ENCODE results near the gene HIVEP3. TPM values are rescaled to one million over a fixed set of nuclear protein-coding genes. Genes with fewer than 3 reads are reported as not detected.

The HIVEP3 gene
- total RNA-seq, 1 experiment from 2014 or later: 11.0 TPM

- TF ChIP-seq EZH2 (IDR thresholded peaks at IDR 0.05; ENCODE audit: low read depth) (no peak), CTCF (conservative IDR thresholded peaks at IDR 0.05) (no peak)
- Histone ChIP-seq H3K27me3 (ENCODE audit: insufficient read depth, low read depth) (no peaks in the 10 kb centered on the region), H4K20me1 (ENCODE audit: insufficient read depth) (no peaks in the 10 kb centered on the region), H3K9me2 (ENCODE audit: insufficient read depth) (no peaks in the 10 kb centered on the region), H3F3A (ENCODE audit: insufficient read depth, low read depth) (no peaks in the 10 kb centered on the region; the same call in 1 of the 2 replicates), H3K9me3 (ENCODE audit: insufficient read depth, low read depth) (no peaks in the 10 kb centered on the region), H3K4me1 (replicated peaks; ENCODE audit: insufficient read depth) (peaks cover 2% of the 10 kb centered on the region; the same call in 1 of the 2 replicates), H3K36me3 (ENCODE audit: low read depth) (no peaks in the 10 kb centered on the region), H2AFZ (no peak overlapping the region), H3K79me2 (ENCODE audit: low read depth) (no peaks in the 10 kb centered on the region), H3K4me2 (no peak overlapping the region), H3K4me3 (no peak overlapping the region), H3K27ac (no peak overlapping the region)
- DNase-seq: no peak
- BruUV-seq (replicated peaks): no TSS peak
- ChIA-PET CTCF (no interaction called here), POLR2A (ENCODE audit: unreplicated experiment) (no interaction called here)
- intact Hi-C loops (cut with micrococcal nuclease; ENCODE audit: unreplicated experiment): no loop called here
These were observed 150.9 kb downstream of the HIVEP3 start for GRCh38 chr1:41767534-41768525.

GRCh38 chr1:41766546-41766945, 152.2 kb downstream of the HIVEP3 start:
- TF ChIP-seq CTCF (conservative IDR thresholded peaks at IDR 0.05) (no peak), EZH2 (IDR thresholded peaks at IDR 0.05; ENCODE audit: low read depth) (no peak)

GRCh38 chr1:41766041-41766440, 152.7 kb downstream of the HIVEP3 start:
- Histone ChIP-seq H3K4me2 (no peak overlapping the region), H3F3A (ENCODE audit: insufficient read depth, low read depth) (no peaks in the 10 kb centered on the region; the same call in 1 of the 2 replicates), H3K4me1 (replicated peaks; ENCODE audit: insufficient read depth) (no peaks in the 10 kb centered on the region), H3K27ac (no peak overlapping the region), H2AFZ (no peak overlapping the region), H3K9me3 (ENCODE audit: insufficient read depth, low read depth) (no peaks in the 10 kb centered on the region), H3K79me2 (ENCODE audit: low read depth) (no peaks in the 10 kb centered on the region), H4K20me1 (ENCODE audit: insufficient read depth) (no peaks in the 10 kb centered on the region), H3K36me3 (ENCODE audit: low read depth) (no peaks in the 10 kb centered on the region), H3K4me3 (no peak overlapping the region), H3K9me2 (ENCODE audit: insufficient read depth) (no peaks in the 10 kb centered on the region), H3K27me3 (ENCODE audit: insufficient read depth, low read depth) (no peaks in the 10 kb centered on the region)
- no peak for TF ChIP-seq EZH2 (IDR thresholded peaks at IDR 0.05; ENCODE audit: low read depth)
- TF ChIP-seq CTCF (conservative IDR thresholded peaks at IDR 0.05): no peak
- intact Hi-C loops (cut with micrococcal nuclease; ENCODE audit: unreplicated experiment): no loop called here
- no TSS peak for BruUV-seq (replicated peaks)
- POLR2A ChIA-PET (ENCODE audit: unreplicated experiment): no interaction called here
- CTCF ChIA-PET: no interaction called here
- DNase-seq: no peak

More at GRCh38 chr1:41766546-41766945, 152.2 kb downstream of the HIVEP3 start:
- Histone ChIP-seq H3F3A (ENCODE audit: insufficient read depth, low read depth) (no peaks in the 10 kb centered on the region), H3K27ac (no peak overlapping the region), H3K4me1 (replicated peaks; ENCODE audit: insufficient read depth) (no peaks in the 10 kb centered on the region), H3K4me3 (no peak overlapping the region), H3K36me3 (ENCODE audit: low read depth) (no peaks in the 10 kb centered on the region), H3K9me2 (ENCODE audit: insufficient read depth) (no peaks in the 10 kb centered on the region), H3K79me2 (ENCODE audit: low read depth) (no peaks in the 10 kb centered on the region), H4K20me1 (ENCODE audit: insufficient read depth) (no peaks in the 10 kb centered on the region), H2AFZ (no peak overlapping the region), H3K9me3 (ENCODE audit: insufficient read depth, low read depth) (no peaks in the 10 kb centered on the region), H3K4me2 (no peak overlapping the region), H3K27me3 (ENCODE audit: insufficient read depth, low read depth) (no peaks in the 10 kb centered on the region)
- ChIA-PET CTCF (no interaction called here), POLR2A (ENCODE audit: unreplicated experiment) (no interaction called here)
- no TSS peak for BruUV-seq (replicated peaks)
- DNase-seq: no peak
- intact Hi-C loops (cut with micrococcal nuclease; ENCODE audit: unreplicated experiment): no loop called here
